Measurements from ENCODE around the gene MAB21L2.

The MAB21L2 gene

DNA sequence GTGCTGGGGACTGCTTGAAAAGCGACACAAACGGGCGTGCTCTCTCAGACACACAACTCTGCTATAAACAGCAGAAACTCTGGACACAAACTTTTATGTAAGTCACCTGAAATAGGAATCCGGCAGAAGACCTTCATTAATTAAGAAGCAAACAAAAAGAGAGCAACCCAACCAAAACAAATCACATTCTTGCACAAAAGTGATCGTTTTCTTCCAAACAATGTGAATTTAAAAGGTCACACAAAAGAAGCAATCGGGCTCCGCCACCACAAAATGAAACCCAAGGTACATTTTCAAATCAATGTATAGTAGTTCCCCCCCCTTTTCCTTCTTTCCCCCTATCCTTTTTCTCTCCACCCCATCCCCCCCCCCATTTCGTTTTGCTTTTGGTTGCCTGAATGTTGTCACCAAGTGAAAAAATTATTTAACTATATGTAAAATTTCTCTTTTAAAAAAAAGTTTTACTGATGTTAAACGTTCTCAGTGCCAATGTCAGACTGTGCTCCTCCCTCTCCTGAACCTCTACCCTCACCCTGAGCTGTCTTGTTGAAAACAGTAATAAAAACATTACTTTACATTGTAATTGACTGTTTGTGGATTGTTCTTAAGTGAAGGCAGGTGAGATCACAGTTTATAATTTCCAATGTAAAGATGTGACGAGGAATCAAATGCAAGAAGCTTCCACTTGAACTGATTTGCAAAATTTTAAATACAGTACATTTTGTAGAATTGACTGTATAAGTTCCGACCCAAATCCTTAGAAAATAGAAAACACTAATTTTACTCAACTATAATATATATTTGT is 2.4 kb downstream of the MAB21L2 start:
- Histone ChIP-seq H3K4me1 (ENCODE audit: control insufficient read depth, insufficient read depth, low read length) (no peaks in the 10 kb centered on the region), H3K36me3 (ENCODE audit: control insufficient read depth, insufficient read depth, low read length) (no peaks in the 10 kb centered on the region), H3K27ac (ENCODE audit: low read length) (no peak overlapping the region), H3K4me3 (ENCODE audit: low read length) (peak overlapping the region; percentile 28; the same call in 1 of the 2 replicates), H3K9me3 (ENCODE audit: control insufficient read depth, insufficient read depth, low read length) (no peaks in the 10 kb centered on the region), H3K27me3 (ENCODE audit: control insufficient read depth, insufficient read depth, low read length) (peaks cover 21% of the 10 kb centered on the region)
- no peak for DNase-seq (ENCODE audit: low read depth, low spot score)
- no CpG with 5 or more reads among the region's 11 CpGs for WGBS (ENCODE audit: insufficient coverage, insufficient read length)

DNA sequence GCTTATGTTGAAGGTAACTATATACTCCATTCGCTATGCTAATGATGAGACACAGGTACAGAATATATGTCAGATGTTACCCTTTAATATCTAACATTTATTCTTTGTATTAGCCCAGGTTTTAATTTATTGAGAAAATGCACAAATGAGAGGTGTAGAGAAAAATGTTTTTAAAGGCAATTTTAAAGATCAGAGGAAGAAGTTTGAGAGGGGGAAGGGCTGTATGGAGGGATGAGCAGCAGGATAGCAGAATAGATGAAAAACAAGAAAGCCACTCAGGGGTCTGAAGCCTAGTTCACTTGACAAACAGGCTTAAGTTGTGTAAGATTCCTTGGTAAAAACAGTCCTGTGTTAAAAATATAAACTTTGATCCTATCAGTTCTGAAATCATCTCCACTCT is 3.7 kb downstream of the MAB21L2 start:
- Histone ChIP-seq H3K9me3 (ENCODE audit: control insufficient read depth, insufficient read depth, low read length) (no peaks in the 10 kb centered on the region), H3K27me3 (ENCODE audit: control insufficient read depth, insufficient read depth, low read length) (peaks cover 14% of the 10 kb centered on the region), H3K36me3 (ENCODE audit: control insufficient read depth, insufficient read depth, low read length) (no peaks in the 10 kb centered on the region), H3K4me1 (ENCODE audit: control insufficient read depth, insufficient read depth, low read length) (no peaks in the 10 kb centered on the region), H3K4me3 (ENCODE audit: low read length) (no peak overlapping the region), H3K27ac (ENCODE audit: low read length) (no peak overlapping the region)
- DNase-seq (ENCODE audit: low read depth, low spot score): no peak
- WGBS (ENCODE audit: insufficient coverage, insufficient read length): no CpG with 5 or more reads among the region's 1 CpG

DNA sequence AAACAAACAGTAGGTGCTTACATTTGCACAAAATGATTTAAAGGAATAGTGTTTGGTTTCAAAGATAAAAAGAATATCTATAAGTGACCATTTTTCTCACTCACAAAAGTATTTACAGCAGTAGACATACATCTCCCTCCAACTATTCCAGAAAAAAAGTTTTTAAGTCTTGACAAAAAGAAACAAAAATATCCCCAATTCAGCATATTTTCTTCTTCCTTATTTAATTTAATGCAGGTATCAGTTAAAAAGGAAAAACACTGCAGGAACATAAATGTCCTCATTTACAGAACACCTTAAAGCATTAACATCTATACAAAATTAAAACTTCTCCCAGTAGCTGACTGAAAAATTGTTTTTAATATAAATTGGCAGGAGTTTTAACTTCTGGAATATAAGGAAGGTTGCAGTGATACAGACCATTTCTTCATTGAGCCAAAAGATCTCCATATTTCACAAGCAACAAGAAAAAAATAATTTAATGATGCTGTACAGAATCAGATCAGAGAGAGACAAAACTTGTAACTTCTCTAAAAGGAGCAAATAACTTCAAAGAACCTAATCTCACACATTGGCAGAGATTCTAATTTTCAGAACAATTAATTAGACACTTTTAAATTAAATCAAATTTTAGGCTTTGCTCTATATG is 4.3 kb downstream of the MAB21L2 start:
- Histone ChIP-seq H3K9me3 (ENCODE audit: control insufficient read depth, insufficient read depth, low read length) (no peaks in the 10 kb centered on the region), H3K27ac (ENCODE audit: low read length) (no peak overlapping the region), H3K4me1 (ENCODE audit: control insufficient read depth, insufficient read depth, low read length) (peaks cover 1% of the 10 kb centered on the region; the same call in 1 of the 2 replicates), H3K36me3 (ENCODE audit: control insufficient read depth, insufficient read depth, low read length) (no peaks in the 10 kb centered on the region), H3K4me3 (ENCODE audit: low read length) (no peak overlapping the region), H3K27me3 (ENCODE audit: control insufficient read depth, insufficient read depth, low read length) (peaks cover 11% of the 10 kb centered on the region)
- no peak for DNase-seq (ENCODE audit: low read depth, low spot score)

DNA sequence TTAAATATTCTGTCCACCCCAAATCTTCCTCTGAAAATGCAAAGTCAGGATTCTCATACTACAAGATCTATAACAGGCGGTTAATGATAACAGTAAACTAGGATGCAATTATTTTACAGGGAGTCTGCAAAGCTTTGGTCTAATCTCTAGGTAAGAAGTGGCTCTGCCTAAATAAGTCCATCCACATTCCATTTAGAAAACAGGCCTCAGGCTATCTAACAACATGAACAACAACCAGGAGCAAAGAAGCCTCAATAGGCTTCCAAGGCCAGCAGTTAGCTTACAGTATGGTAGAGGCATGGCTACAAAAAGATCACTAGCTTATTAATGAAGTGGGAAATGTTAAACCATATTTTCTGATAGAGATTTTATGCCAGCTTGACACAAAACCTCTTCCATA is 6.4 kb downstream of the MAB21L2 start:
- no peak overlapping the region for H3K27ac ChIP-seq (ENCODE audit: low read length)
- H3K36me3 ChIP-seq (ENCODE audit: control insufficient read depth, insufficient read depth, low read length): no peaks in the 10 kb centered on the region
- no CpG with 5 or more reads among the region's 1 CpG for WGBS (ENCODE audit: insufficient coverage, insufficient read length)
- DNase-seq (ENCODE audit: low read depth, low spot score): no peak
- H3K9me3 ChIP-seq (ENCODE audit: control insufficient read depth, insufficient read depth, low read length): no peaks in the 10 kb centered on the region
- H3K4me1 ChIP-seq (ENCODE audit: control insufficient read depth, insufficient read depth, low read length): peaks cover 2% of the 10 kb centered on the region; the same call in 1 of the 2 replicates
- H3K27me3 ChIP-seq (ENCODE audit: control insufficient read depth, insufficient read depth, low read length): peaks cover 4% of the 10 kb centered on the region; the same call in 1 of the 2 replicates
- no peak overlapping the region for H3K4me3 ChIP-seq (ENCODE audit: low read length)

DNA sequence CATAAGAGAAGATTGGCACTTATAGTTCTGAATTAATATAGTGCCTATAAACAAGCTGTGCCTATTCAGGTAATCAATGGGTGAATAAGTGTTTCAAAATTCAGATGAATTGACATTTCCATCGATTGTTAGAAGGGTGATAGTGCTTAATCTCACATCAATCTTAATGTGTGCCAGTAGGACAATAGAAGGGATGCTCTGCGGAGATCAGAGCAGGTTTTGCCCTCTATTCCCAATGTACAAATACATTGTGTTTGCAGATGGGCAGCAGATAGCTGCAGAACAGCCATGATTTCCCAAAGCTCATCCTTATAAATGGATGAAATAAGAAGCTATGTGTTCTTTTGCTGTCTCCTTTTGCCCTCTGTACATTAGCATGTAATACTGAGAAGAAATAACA is 7.2 kb downstream of the MAB21L2 start:
- WGBS (ENCODE audit: insufficient coverage, insufficient read length): no CpG with 5 or more reads among the region's 2 CpGs
- no peak for DNase-seq (ENCODE audit: low read depth, low spot score)
- no peak overlapping the region for H3K4me3 ChIP-seq (ENCODE audit: low read length)
- H3K36me3 ChIP-seq (ENCODE audit: control insufficient read depth, insufficient read depth, low read length): no peaks in the 10 kb centered on the region
- H3K4me1 ChIP-seq (ENCODE audit: control insufficient read depth, insufficient read depth, low read length): peaks cover 2% of the 10 kb centered on the region; the same call in 1 of the 2 replicates
- H3K27me3 ChIP-seq (ENCODE audit: control insufficient read depth, insufficient read depth, low read length): no peaks in the 10 kb centered on the region
- H3K27ac ChIP-seq (ENCODE audit: low read length): no peak overlapping the region
- no peaks in the 10 kb centered on the region for H3K9me3 ChIP-seq (ENCODE audit: control insufficient read depth, insufficient read depth, low read length)

DNA sequence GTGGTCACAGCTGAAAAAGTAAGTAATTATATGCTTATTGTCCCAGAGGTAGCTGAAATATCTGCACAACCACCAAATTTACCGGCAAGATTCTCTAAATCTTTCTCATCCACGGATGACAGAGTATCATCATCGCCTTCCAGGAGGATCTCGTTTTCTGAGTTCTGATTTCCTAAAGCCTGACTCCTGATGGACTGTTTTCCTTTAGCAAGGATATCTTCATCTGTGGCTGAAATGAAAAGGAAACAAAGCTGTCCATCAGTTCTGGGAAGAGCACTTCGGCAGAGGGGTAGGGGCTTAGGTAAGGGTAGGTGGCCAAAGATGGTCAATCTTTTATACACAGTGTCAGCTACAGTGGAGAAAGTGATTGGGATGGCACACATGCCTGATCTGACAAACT is 8.7 kb downstream of the MAB21L2 start:
- DNase-seq (ENCODE audit: low read depth, low spot score): no peak
- WGBS (ENCODE audit: insufficient coverage, insufficient read length): no CpG with 5 or more reads among the region's 5 CpGs
- no peaks in the 10 kb centered on the region for H3K36me3 ChIP-seq (ENCODE audit: control insufficient read depth, insufficient read depth, low read length)
- H3K4me3 ChIP-seq (ENCODE audit: low read length): no peak overlapping the region
- no peak overlapping the region for H3K27ac ChIP-seq (ENCODE audit: low read length)
- no peaks in the 10 kb centered on the region for H3K27me3 ChIP-seq (ENCODE audit: control insufficient read depth, insufficient read depth, low read length)
- no peaks in the 10 kb centered on the region for H3K9me3 ChIP-seq (ENCODE audit: control insufficient read depth, insufficient read depth, low read length)
- H3K4me1 ChIP-seq (ENCODE audit: control insufficient read depth, insufficient read depth, low read length): peaks cover 2% of the 10 kb centered on the region; the same call in 1 of the 2 replicates

DNA sequence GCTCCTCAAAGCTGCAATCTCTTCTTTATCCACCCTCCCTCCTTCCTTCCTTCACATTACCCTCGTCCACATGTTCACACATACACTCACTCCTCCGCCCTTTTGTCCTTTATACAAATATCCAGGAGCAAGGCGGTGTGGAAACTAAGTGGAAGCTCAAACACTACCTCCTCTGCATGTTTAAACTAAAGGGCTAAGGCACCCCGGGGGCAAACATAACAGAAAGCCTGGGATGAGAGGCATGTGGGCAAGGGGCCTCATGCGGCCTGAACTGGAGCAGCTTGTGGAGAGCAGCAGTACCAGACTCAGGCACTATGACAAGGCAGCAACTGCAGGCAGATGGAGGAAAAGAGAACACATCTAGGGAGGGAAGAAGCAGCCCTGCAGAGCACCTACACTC is 9.5 kb downstream of the MAB21L2 start:
- DNase-seq (ENCODE audit: low read depth, low spot score): no peak
- 100% methylated on average over 2 of the region's 5 CpGs for WGBS (ENCODE audit: insufficient coverage, insufficient read length)
- H3K27ac ChIP-seq (ENCODE audit: low read length): no peak overlapping the region
- peaks cover 2% of the 10 kb centered on the region; the same call in 1 of the 2 replicates for H3K4me1 ChIP-seq (ENCODE audit: control insufficient read depth, insufficient read depth, low read length)
- no peak overlapping the region for H3K4me3 ChIP-seq (ENCODE audit: low read length)
- no peaks in the 10 kb centered on the region for H3K9me3 ChIP-seq (ENCODE audit: control insufficient read depth, insufficient read depth, low read length)
- H3K36me3 ChIP-seq (ENCODE audit: control insufficient read depth, insufficient read depth, low read length): no peaks in the 10 kb centered on the region
- H3K27me3 ChIP-seq (ENCODE audit: control insufficient read depth, insufficient read depth, low read length): no peaks in the 10 kb centered on the region

DNA sequence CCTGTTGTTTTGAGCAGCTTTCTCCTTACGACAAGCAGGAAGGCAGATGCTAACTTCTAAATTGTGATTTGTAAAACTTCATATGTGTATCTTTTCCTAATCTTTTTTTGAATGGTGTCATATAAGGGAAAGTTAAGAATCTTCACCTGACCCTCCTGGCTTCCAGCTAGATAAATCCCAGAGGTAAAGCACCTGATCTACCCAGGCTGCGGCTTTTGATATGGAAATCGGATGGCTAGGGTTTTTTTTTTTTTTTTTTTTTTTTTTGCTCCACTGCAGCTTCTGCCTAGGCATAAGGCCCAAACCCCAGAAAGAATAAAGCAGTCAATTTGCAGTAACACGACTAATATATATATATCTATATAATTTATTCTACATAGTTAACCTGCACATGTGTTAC is 10.0 kb downstream of the MAB21L2 start:
- no peak overlapping the region for H3K4me3 ChIP-seq (ENCODE audit: low read length)

DNA sequence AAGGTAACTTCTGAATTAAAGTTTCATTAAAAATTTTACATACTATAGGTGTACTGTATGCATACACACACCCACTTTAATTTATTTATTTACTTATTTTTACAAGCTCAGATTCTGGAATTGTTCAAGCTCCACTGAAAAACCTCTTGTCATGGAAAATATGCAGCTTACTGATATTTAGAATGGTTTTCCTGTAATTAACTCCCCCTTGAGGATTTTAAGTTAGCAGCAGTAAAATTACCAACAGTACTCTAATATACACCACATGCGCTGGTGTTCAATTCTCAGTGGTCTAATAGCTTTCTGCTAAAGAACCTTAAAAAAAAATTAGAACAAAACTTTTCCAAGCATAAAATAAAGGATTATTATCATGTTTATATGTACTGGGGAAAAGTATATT is 12.0 kb downstream of the MAB21L2 start:
- H3K27ac ChIP-seq (ENCODE audit: low read length): no peak overlapping the region
- no CpG with 5 or more reads among the region's 1 CpG for WGBS (ENCODE audit: insufficient coverage, insufficient read length)
- H3K9me3 ChIP-seq (ENCODE audit: control insufficient read depth, insufficient read depth, low read length): no peaks in the 10 kb centered on the region
- no peaks in the 10 kb centered on the region for H3K27me3 ChIP-seq (ENCODE audit: control insufficient read depth, insufficient read depth, low read length)
- no peaks in the 10 kb centered on the region for H3K36me3 ChIP-seq (ENCODE audit: control insufficient read depth, insufficient read depth, low read length)
- no peak for DNase-seq (ENCODE audit: low read depth, low spot score)
- H3K4me3 ChIP-seq (ENCODE audit: low read length): no peak overlapping the region
- peaks cover 2% of the 10 kb centered on the region; the same call in 1 of the 2 replicates for H3K4me1 ChIP-seq (ENCODE audit: control insufficient read depth, insufficient read depth, low read length)

More for the DNA sequence above, 10.0 kb downstream of the MAB21L2 start:
- WGBS (ENCODE audit: insufficient coverage, insufficient read length): no CpG with 5 or more reads among the region's 4 CpGs
- Histone ChIP-seq H3K36me3 (ENCODE audit: control insufficient read depth, insufficient read depth, low read length) (no peaks in the 10 kb centered on the region), H3K27me3 (ENCODE audit: control insufficient read depth, insufficient read depth, low read length) (no peaks in the 10 kb centered on the region), H3K4me1 (ENCODE audit: control insufficient read depth, insufficient read depth, low read length) (peaks cover 2% of the 10 kb centered on the region; the same call in 1 of the 2 replicates), H3K27ac (ENCODE audit: low read length) (no peak overlapping the region), H3K9me3 (ENCODE audit: control insufficient read depth, insufficient read depth, low read length) (no peaks in the 10 kb centered on the region)
- no peak for DNase-seq (ENCODE audit: low read depth, low spot score)

DNA sequence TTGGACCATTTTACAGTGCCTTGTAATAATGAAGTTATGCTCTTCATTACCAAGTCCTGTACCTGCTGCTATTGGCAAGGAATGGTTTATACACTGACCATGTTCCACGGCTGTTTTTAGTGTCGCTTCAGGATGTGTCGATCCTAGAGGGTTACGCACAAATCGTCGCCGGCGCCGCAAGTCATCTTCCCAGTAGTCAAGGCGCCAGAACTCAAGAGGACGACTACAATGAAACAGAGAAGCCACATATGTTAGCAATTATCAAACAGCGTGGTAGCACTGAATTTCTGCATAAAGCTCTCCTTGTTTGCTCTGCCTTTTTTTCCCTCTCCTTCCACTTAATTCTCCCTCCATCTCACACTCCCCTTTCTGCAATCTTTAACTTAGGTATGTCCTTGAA is 17.0 kb downstream of the MAB21L2 start:
- Histone ChIP-seq H3K4me3 (ENCODE audit: low read length) (no peak overlapping the region), H3K36me3 (ENCODE audit: control insufficient read depth, insufficient read depth, low read length) (no peaks in the 10 kb centered on the region), H3K9me3 (ENCODE audit: control insufficient read depth, insufficient read depth, low read length) (no peaks in the 10 kb centered on the region), H3K27ac (ENCODE audit: low read length) (no peak overlapping the region), H3K27me3 (ENCODE audit: control insufficient read depth, insufficient read depth, low read length) (no peaks in the 10 kb centered on the region), H3K4me1 (ENCODE audit: control insufficient read depth, insufficient read depth, low read length) (no peaks in the 10 kb centered on the region)
- no peak for DNase-seq (ENCODE audit: low read depth, low spot score)
- no CpG with 5 or more reads among the region's 12 CpGs for WGBS (ENCODE audit: insufficient coverage, insufficient read length)
